Fibroblast of skin of left biceps (primary cell): ENCODE measurements around the gene PADI3.
"Not testable (repeated sequence)": the region's sequence is repeated elsewhere in the genome, so short reads cannot be mapped to it uniquely, and the experiment has no call there.

Experiments
- DNase-seq, 2 experiments: peaks; one replicate each; pipeline ENCODE4 v3.0.0-alpha.2; 2013; ENCODE audit warnings: low read depth in 2 of 2

PADI3 gene

DNA sequence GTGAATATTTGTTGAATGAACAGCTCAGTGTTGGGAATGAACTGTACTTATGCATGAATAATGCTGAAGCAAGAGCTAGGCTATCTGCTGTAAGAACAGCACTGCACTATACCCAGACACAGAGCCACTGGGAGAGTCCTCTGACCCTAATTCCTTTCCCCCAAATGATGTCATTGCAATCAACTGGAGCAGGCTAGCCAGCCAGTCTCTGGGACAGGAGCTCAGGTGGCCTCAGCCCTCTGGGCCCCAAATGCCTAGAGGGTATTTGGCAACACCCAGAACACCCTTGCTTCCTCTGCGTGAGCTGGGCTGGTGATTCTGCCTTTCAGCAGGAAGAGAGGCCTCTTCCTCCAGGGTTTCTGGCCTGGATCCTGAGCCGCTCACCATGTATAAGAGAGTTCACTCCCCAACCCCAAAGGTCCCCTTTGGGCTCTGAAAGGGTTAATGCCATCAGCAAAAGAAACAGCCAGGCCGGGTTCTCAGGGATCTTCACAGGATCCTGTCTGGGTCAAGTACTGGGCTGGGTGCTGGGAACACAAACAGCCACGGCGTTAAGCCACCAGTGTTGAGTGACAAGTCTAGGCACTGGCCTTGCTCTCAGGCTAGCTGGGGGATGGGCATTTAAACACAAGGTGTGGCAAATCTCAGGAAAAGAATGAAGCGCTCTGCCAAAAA, 55.4 kb downstream of the PADI3 start:
- DNase-seq: no peak

DNA sequence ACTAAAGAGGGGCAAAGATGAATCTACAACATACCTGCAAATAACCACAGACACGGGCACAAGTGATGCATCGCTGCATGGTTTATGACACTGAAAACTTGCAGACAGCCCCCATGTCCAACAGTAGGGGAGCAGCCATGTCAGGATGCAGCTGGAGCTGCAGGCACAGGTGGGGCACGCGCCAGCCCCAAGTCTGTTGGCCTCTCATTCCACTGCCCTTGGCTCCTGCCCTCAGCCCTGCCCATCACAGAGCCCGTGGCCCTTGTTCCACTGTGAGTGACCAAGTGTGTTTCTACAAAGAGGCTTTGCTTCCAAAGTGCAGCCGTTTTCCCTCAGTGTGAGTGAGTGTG, 55.9 kb downstream of the PADI3 start:
- DNase-seq: no peak

DNA sequence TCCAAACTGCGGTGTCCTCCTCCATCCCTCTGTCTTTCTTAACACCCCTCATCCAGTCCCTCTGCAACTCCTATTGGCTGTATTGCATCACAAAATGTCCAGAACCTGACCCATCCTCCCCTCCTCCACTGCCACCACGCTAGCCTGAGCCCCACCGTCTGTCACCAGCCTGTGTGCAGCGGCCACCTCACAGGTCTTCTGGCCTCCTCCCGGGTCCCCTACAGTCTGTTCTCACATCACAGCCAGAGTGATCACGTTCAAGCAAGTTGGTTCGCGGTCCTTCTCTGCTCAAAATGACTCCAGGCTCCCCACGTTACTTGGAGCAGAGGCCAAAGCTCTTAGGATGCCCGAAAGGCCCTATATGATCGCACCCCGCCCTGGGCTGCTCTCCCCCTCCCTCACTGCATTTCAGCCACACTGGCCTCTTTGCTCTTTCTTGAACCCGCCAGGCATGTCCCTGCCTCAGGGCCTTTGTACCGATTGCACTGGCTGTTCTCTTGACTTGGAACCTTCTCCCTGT, 56.7 kb downstream of the PADI3 start:
- DNase-seq: no peak

DNA sequence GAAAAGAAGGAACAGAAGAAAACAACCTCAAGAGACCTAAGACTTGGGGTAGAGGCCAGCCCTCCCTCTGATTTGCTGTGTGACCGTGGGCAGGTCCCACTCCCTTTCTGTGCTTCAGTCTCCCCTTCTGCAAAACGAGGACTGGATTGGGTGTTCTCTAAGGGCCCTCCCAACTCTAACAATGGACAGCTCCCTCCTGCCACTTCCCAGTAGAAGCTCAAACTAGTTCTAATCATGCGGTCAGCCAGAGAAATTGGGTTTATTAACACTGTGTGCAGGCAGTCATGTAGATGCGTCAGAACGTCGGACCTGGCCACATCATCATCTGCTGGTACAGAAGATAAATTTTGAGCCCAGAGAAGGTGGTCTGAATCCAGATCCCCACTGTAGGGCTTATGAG, 57.5 kb downstream of the PADI3 start:
- DNase-seq: no peak

DNA sequence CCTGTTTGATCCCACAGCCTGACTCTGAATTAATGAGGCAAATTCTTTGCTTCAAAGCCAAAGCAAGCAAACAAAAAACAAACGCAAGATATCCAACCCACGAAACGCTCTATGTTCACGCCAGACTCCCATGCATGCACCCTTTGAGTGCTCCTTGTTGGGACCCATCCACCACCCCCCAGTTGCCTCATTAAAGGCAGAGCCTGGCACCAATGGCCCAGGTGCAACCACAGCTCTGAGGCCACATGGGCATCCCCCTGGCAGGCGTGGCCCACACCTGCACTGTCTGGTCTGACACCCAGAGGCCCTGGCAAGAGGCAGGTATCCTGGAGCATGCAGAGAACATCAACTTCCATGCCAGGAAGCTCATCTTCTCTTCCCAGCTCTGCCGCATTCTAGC, 58.0 kb downstream of the PADI3 start:
- DNase-seq: no peak

DNA sequence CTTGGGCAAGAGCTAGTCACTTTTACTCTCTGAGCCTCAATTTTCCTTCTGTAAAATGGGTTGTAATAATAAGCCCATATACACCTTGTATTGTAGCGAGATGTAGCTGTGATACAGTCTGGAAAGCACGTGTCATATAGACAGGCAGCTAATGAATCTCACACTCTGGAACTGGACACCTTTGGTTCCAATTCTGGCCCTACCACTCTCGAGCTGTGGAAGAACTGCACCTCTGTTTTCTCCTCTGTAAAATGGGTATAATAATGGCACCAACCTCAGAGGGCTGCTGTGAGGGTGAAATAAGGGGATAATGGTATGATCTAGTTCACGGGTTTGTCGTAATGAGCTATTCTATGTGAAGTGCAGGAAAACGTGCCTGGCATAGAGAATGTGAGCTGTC, 58.4 kb downstream of the PADI3 start:
- no peak for DNase-seq

DNA sequence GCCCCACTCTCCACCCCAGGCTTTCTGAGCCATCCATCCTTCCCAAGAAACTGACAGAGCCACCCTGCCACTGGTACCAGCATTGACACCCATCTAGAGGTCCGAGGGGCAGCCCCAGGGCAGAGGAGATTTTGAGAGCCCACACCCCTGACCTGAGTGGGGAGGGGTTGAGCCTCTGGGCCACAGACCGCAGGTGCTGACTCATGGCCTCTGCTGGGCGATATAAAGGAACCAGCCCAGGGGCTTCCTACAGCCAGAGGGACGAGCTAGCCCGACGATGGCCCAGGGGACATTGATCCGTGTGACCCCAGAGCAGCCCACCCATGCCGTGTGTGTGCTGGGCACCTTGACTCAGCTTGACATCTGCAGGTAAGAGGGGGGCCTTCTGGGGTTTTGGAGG, 59.0 kb downstream of the PADI3 start, which contains the start of gene PADI4:
TSS of gene PADI4 (plus strand) at position 252 of the 400 bp plus-strand sequence. CDS start at position 278, 26 bp downstream.
- no peak for DNase-seq

DNA sequence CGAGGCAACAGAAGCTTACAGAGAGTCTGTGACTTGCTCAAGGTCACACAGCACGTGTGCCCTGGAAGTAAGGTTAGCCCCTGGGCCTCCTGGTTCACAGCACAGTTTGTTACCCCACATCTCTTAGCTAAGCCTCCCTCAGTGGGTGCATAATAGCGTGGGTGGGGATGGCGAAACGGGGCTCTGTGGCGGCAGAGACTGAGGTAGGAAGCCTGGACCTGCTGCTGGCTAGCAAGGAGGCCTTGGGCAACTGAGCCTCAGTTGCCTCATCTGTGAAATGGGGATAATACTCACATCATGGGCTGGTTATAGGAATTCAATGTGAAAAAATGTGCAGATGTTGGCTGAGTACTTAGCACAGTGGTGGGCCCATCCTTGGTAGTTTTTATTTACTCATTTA, 59.7 kb downstream of the PADI3 start:
- DNase-seq: no peak

DNA sequence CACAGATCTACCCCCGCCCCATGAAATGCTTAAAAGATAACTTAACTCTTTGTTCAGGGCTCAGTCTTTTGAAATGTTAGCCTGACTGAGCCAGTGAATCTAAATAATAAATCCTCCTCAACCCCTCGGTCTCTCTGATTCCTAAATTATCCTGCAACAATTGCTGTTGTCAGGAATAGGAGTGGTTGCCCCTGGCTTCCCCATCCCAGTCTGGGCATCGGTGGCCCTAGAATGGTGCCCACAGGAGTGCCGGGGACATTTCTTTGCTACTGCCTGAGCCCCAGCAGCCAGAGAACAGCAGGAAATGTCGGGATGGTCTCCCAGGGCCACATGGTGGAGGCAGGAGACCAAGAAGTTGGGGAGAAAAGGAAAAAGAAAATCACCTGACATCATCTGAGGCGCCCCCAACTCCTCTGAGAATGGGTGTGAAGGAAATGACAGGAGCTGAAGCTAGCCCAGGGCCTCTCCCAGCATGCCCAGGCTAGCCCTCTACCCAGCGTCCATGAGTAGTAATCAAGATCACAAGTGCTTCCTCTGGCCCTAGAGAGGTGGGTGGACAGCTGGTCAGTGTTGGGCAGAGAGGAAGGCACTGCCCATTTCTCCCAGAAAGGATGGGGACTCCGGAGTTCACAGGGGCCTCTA, 60.6 kb downstream of the PADI3 start:
- no peak for DNase-seq

DNA sequence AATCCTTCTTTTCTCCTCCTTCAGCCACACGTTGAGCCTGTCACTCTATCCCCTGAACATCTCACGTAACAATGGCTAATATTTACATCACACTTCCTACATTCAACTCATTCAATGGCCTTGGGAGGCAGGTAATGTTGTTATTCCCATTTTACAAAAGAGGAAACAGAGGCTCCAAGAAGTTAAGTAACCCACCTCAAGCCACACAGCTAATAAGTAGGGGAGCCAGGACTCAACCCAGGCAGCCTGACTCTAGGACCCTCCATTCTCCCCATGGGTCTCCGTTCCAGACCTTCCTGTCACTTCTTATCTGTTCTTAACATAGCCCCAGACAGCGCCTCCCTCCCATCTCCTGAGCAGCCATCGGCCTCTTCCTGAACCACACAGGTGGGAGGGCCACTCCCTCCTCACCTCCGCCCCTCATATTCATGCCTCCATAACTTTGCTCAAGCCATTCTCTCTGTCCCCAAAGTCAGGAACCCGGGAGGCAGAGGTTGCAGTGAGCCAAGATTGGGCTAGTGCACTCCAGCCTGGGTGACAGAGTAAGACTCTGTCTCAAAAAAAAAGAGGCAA, 61.3 kb downstream of the PADI3 start:
- no peak for DNase-seq

DNA sequence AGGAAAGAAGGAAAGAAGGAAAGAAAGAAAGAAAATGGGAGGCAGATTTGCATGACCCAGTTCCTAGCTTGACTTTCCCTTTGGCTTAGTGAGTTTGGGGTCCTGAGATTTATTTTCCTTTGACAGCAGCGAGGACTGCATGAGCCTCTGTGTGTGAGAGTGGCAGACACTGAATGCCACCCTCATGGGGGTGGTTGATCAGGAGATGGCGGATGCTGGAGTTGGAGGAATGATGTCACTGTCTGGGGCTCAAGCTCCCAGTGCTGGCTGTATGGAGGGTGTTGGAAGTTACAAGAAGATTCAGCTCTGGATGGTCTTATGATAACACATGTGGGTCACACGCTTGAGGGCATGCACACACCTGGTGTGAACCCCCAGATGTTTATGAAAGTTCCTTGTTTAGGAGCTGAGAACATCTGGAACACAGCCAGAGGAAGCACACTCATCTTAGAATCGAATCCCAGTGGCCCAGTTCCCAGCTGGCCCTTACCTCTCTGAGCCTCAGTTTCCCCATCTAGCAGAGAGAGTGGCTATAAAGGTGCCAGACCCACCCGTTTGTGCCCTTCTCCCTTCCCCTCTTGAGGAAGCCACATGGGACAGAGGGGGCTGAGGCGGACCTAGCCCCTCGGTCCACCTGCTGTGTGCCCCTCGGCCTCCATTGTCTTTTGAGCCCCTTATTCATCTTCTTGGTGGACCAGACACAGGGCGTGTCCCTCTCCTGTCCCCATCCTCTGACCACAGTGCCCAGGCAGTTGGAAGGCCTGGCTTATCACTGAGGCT, 64.8 kb downstream of the PADI3 start:
- DNase-seq: no peak

DNA sequence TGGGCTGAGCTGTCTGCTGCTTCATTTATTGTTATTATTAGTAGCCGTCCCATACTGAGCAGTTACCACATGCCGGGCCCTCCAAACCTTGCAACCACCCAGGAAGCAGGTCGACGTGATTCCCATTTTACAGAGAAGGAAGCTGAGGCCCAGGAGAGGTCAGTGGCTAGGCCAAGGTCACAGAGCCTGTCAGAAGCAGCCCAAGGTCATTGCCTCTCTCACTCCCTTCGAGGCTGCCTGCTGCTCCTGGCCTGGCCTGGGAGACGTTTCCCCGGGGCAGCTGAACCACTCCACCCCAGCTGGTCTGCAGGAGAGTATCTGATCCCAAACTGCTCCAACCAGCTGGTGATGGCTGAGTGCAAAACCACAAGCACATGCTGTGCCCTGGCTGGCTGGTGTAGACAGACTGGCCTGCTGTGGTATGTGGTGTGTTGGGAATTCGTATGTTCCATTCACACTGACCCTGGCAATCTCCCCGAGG, 65.6 kb downstream of the PADI3 start:
- no peak for DNase-seq

DNA sequence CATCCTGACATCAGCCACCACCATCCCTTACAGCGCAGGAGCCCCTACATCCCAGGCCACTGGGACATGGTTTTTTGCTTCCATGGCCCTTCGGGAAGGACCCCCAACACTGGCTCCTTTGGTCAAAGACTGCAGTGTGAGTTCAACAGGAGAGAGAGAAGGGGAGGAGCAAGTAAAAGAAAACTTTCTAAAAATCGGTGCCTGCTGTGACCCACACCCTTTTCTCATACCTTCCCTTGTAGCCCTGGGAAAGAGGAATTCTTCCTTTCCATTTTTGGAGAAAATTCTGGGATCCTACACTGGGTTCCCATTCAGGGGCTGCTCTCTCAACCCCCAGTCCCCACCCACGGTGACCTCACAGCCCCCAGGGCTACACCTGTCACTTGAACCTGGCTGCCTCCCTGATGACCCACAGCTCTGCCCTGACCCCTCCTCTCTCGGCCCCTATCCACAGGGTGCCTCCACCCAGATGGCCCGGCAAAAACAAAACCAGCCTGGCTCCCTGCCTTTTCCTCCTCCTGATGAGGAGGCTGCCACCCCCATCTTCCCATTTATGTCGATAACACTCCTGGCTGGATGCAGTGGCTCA, 66.7 kb downstream of the PADI3 start:
- no peak for DNase-seq

DNA sequence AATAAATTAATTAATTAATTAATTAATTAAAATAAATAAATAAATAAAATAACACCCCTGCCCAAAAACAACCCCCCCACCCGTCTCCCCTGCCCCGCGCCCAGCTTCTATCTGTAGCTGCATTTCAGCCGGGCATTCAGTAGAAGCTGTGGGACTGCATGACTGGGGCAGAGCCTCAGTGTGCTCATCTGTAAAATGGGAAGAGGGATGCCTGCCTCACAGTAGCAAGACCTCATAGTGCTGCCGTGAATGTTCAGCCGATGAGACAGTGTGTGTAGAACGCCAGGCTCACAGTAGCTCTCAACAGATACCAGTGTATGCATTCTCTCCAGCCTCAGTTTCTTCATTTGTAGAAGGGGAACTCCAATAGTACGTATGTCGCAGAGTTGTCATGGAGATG, 67.8 kb downstream of the PADI3 start:
- no peak for DNase-seq

DNA sequence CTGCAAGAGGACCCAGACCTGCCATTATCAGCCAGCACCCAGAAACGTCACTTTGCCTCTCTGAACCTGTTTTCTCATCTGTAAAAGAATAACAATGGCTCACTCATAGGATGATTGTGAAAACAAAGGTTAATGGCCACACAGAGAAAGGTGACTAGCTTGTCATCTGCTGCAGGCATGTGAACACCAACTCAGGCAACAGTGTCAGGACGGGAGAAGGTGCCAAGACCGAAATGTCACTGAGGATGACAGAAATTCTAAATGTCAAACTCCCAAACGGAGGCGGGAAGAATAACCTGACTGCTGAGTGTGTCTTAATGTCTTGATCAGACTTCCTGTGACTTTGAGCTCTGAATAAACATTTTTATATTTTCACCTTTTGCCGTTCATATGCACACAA, 69.4 kb downstream of the PADI3 start:
- DNase-seq: no peak

DNA sequence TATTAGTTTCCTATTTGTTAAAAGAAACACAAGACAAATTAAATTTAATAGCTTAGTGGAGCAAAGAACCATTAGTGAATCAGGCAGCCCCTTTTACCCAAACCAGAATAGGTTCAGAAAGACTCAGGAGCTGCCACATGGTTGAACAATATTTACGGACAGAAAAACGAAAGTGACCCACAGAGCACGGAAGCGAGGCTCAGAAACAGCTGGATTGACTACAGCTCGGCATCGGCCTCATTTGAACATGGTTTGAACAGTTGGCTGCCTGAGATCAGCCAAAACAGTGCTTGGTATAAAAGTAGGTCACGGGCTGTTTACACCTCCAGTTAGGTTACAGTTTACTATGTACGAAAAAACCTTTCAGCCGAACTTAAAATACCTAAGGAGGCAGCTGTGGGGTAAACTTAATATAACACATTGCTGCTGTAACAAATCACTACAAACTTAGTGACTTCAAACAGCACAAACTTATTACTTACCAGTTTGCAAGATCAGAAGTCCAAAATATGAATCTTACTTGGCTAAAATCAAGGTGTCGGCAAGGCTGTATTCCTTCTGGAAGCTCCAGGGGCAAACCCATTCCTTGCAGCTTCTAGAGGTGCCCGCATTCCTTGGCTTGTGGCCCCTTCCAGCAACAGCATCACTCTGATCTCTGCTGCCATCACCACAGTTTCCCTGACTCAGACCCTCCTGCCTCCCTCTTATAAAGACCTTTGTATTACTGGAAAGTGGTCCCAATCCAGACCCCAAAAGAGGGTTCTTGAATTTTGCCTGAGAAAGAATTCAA, 70.9 kb downstream of the PADI3 start:
- no peak for DNase-seq

DNA sequence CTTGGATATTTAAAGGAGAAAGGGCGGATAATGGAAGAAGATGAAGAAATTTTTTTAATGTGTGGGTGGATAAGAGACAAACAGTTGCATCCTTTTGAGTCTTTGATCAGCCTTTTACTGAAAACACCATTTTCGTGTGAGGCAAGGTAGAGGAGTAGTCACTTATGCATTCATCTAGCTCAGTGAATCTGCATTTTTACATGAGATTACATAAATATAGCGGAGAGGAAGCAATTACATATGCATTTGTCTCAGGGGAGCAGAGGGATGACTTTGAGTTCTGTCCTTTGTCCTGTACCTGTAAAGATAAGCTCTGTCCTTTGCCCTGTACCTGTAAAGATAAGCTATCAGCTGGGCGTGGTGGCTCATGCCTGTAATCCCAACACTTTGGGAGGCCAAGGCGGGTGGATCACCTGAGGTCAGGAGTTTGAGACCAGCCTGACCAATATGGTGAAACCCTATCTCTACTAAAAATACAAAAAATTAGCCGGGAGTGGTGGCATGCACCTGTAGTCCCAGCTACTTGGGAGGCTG, 73.0 kb downstream of the PADI3 start:
- not testable (repeated sequence) for DNase-seq

DNA sequence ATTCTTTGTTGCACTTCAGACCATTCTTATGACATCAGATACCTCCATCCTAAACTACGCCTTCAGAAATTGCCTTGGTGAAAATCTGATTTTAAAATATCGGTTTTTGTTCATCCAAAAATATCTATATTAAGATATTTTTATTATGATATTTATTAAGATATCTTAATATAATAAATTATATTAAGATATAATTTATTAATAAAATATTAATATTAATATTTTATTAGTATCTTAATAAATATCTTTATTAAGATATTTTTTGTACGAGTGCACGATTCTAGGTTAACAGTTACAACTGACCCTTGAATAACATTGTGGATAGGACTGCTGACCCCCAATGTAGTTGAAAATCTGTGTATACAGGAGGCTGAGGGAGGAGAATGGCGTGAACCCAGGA, 80.0 kb downstream of the PADI3 start:
- DNase-seq: no peak

DNA sequence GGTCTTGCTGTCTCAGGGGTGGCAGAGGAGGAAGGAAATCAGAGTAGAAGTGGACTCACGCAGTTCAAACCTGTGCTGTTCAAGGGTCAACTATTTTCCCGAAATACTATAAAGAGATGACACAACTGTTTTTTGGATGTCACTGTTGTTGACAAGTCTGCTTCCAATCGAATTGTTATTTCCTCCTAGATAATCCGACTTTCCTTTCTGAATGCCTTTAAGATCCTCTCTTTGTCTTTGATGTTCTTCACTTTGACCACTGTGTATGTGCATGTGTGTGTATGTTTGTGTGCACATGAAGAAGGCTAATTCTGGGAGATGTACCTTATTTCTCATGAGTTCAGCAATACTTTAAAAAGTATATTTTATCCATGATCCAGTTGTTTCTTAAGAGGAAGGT, 80.7 kb downstream of the PADI3 start:
- DNase-seq: no peak

DNA sequence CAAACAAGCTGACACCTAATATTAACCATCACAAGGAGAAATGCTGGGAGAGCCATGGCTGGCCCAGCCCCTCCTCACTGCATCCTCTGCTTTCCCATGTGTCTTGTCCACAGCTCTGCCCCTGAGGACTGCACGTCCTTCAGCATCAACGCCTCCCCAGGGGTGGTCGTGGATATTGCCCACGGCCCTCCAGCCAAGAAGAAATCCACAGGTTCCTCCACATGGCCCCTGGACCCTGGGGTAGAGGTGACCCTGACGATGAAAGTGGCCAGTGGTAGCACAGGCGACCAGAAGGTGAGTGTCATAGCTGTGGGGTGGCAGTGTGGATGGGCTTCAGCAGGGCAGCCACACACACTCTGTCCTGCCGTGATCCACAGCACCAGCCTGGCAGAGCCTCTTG, 82.0 kb downstream of the PADI3 start:
- DNase-seq: no peak

DNA sequence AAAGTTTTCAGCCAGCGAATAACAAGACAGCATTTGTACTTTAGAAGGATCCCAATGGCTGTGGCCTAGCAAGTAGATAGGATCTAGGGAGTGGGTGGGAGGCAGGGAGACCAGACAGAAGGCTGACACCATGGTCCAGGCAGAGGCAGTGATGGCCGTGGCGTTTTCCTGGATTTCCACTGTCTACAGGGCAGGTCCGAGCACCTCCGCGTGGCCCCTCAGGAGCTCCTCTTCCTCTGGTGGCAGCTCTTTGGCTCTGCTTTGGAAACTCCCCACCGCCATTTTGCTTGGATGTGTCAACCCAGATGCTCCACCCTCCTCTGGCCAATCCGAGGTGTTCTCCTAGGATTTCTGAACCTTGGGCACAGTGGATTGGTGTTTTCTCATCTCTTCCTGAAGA, 84.2 kb downstream of the PADI3 start:
- no peak for DNase-seq
